ENCODE measurements around the gene NRDC. TPM values are rescaled to one million over a fixed set of nuclear protein-coding genes. Genes with fewer than 3 reads are reported as not detected.

NRDC gene
- total and polyA plus RNA-seq, 9 of the 15 experiments (the other 6 are each of a cell fraction or from before 2014, with no cell fraction given): 102 to 371 (median 201) TPM

DNA sequence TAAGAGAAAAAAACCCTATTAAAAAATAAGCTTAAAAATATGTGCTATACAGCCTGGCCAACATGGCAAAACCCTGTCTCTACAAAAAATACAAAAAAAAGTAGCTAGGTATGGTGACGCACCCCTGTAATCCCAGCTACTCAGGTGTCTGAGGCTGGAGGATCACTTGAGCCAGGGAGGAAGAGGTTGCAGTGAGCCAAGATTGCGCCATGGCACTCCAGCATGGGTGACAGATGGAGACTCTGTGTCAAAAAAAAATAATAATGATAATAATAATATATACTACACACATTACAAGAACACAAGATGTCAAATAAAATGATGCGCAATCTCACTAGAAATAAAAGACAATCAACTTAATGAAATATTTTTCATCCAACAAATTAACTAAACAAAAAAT is 22.9 kb downstream of the NRDC start:
- no peak for ATAC-seq
- in situ Hi-C loops (cut with MboI): no loop called here
- Histone ChIP-seq H2AFZ (ENCODE audit: low read depth, low read length) (no peak overlapping the region), H3K27me3 (ENCODE audit: control insufficient read depth in 2 of 2, insufficient read depth in 2 of 2, low read length in 2 of 2) (no peaks in the 10 kb centered on the region), H3K4me2 (ENCODE audit: insufficient read depth, low read length) (no peak overlapping the region), H3K4me1 (replicated peaks in 1 of 2; ENCODE audit: control insufficient read depth in 2 of 2, insufficient read depth in 2 of 2, low read length in 2 of 2) (peaks cover 4 to 16% of the 10 kb centered on the region in 2 experiments; a peak in 4 of 5 replicates), H3K27ac (ENCODE audit: extremely low read depth, low read depth, low read length) (no peak overlapping the region), H3K9me1 (ENCODE audit: control insufficient read depth, insufficient read depth, low read length) (no peaks in the 10 kb centered on the region), H3K4me3 (no peak overlapping the region), H3K9me3 (replicated peaks; ENCODE audit: control insufficient read depth, insufficient read depth, low read depth, low read length) (no peaks in the 10 kb centered on the region), H4K20me1 (replicated peaks; ENCODE audit: control insufficient read depth, insufficient read depth, low read length) (no peaks in the 10 kb centered on the region), H3K79me2 (ENCODE audit: control insufficient read depth, insufficient read depth, low read length) (peaks cover 86% of the 10 kb centered on the region), H3K36me3 (ENCODE audit: control insufficient read depth, insufficient read depth, low read length) (peaks cover 58% of the 10 kb centered on the region; the same call in 2 of the 3 replicates), H3K9ac (ENCODE audit: insufficient read depth in 1 of 2, low read depth in 2 of 2, low read length in 2 of 2) (no peak overlapping the region)
- TF ChIP-seq CEBPB (tag; IDR thresholded peaks at IDR 0.05): peak; percentile 58
- no peak for TF ChIP-seq ERF (CRISPR knock-in tag; IDR thresholded peaks at IDR 0.05)
- no peak for TF ChIP-seq SIN3B (IDR thresholded peaks at IDR 0.05; ENCODE audit: low read depth)
- BruUV-seq (replicated peaks): no TSS peak
- intact Hi-C loops (cut with micrococcal nuclease): no loop called here
- FAIRE-seq: no peak
- no peak for DNase-seq (ENCODE audit: extremely low read depth in 1 of 4, low spot score in 3 of 4)
- ChIA-PET CTCF (ENCODE audit: low intra/inter-chr PET ratio) (no interaction called here), POLR2A (no interaction called here)
- WGBS (ENCODE audit: insufficient coverage, low coverage, missing lambda C conversion rate): 95% methylated on average over 3 of the region's 3 CpGs

DNA sequence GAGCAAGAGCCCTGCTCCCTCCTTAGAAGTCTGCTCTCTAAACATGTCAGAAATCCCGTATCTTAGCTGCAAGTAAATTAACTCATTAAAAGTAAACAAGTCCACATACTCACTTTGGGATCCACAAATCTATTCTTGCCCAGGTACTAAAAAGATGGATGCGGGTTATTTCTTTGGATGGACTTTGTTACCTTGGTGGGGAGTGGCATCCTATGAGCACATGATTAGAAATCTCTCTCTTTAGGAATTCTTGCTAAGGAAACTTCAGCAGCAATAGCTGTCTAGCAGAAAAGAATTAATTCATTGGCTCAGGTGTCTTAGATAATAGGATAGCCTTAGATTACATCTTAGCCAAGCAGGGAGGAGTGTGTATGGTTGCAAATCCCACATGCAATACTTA is 25.2 kb downstream of the NRDC start:
- peaks cover 50% of the 10 kb centered on the region; the same call in 2 of the 3 replicates for H3K36me3 ChIP-seq (ENCODE audit: control insufficient read depth, insufficient read depth, low read length)
- BruUV-seq (replicated peaks): no TSS peak
- no peak overlapping the region for H2AFZ ChIP-seq (ENCODE audit: low read depth, low read length)
- no peak for FAIRE-seq
- H3K27ac ChIP-seq (ENCODE audit: extremely low read depth, low read depth, low read length): no peak overlapping the region
- ChIA-PET POLR2A (interaction anchor here (0.5 to 2.2 kb wide), 7 partner anchors 10 to 156 kb away, joined by 3 to 6 read pairs (median 5); no protein-coding TSS in a partner anchor), CTCF (ENCODE audit: low intra/inter-chr PET ratio) (no interaction called here)
- peaks cover 86% of the 10 kb centered on the region for H3K79me2 ChIP-seq (ENCODE audit: control insufficient read depth, insufficient read depth, low read length)
- no peaks in the 10 kb centered on the region for H4K20me1 ChIP-seq (replicated peaks; ENCODE audit: control insufficient read depth, insufficient read depth, low read length)
- no peaks in the 10 kb centered on the region for H3K9me1 ChIP-seq (ENCODE audit: control insufficient read depth, insufficient read depth, low read length)
- no peaks in the 10 kb centered on the region; the same call in 1 of the 2 replicates for H3K9me3 ChIP-seq (replicated peaks; ENCODE audit: control insufficient read depth, insufficient read depth, low read depth, low read length)
- 94% methylated on average over 2 of the region's 2 CpGs for WGBS (ENCODE audit: insufficient coverage, low coverage, missing lambda C conversion rate)
- DNase-seq (ENCODE audit: extremely low read depth in 1 of 4, low spot score in 3 of 4): no peak
- H3K4me2 ChIP-seq (ENCODE audit: insufficient read depth, low read length): no peak overlapping the region
- H3K4me1 ChIP-seq (replicated peaks in 1 of 2; ENCODE audit: control insufficient read depth in 2 of 2, insufficient read depth in 2 of 2, low read length in 2 of 2): peaks cover 4 to 22% of the 10 kb centered on the region in 2 experiments; a peak in 4 of 5 replicates
- in situ Hi-C loops (cut with MboI) (no loop called here), intact Hi-C loops (cut with micrococcal nuclease) (no loop called here)
- ATAC-seq: no peak
- TF ChIP-seq, protein P1, sequence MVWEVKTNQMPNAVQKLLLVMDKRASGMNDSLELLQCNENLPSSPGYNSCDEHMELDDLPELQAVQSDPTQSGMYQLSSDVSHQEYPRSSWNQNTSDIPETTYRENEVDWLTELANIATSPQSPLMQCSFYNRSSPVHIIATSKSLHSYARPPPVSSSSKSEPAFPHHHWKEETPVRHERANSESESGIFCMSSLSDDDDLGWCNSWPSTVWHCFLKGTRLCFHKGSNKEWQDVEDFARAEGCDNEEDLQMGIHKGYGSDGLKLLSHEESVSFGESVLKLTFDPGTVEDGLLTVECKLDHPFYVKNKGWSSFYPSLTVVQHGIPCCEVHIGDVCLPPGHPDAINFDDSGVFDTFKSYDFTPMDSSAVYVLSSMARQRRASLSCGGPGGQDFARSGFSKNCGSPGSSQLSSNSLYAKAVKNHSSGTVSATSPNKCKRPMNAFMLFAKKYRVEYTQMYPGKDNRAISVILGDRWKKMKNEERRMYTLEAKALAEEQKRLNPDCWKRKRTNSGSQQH (CRISPR knock-in tag; IDR thresholded peaks at IDR 0.05): no peak
- TF ChIP-seq ILK (tag; IDR thresholded peaks at IDR 0.05; ENCODE audit: borderline replicate concordance, low read depth) (no peak), NFE2L1 (tag; IDR thresholded peaks at IDR 0.05; ENCODE audit: borderline replicate concordance, low read depth) (no peak), ZNF75A (CRISPR knock-in tag; IDR thresholded peaks at IDR 0.05) (no peak), POLR2AphosphoS2 (IDR thresholded peaks at IDR 0.05; ENCODE audit: low read length) (no peak)
- H3K4me3 ChIP-seq: no peak overlapping the region
- H3K9ac ChIP-seq (ENCODE audit: insufficient read depth in 1 of 2, low read depth in 2 of 2, low read length in 2 of 2): no peak overlapping the region
- H3K27me3 ChIP-seq (ENCODE audit: control insufficient read depth in 2 of 2, insufficient read depth in 2 of 2, low read length in 2 of 2): no peaks in the 10 kb centered on the region
